ENCODE results near the gene EML1. TPM values are rescaled to one million over a fixed set of nuclear protein-coding genes. Genes with fewer than 3 reads are reported as not detected.
A peak's percentile ranks its signal among the peaks of the same experiment; 100 is the strongest.

EML1 gene
- total RNA-seq, 1 experiment from 2014 or later: 9.5 TPM

DNA sequence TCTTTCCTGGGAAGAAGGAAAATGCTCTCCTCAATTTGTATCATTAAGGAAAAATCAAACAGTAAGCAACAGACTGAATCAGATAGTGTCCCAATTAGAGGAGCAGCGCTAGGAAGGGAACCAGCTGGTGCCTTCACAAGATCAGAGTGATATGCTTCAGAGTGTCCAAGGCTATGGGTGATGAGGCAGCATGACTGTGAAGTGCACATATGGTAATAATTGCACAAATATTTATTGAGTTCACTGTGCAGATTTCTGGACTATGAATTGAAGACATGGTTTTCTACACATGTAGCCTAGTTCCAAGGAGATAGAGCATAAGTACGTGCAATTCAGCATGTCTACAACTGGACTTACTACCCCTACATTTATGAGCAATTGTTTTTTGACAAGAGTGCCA, 193.2 kb downstream of the EML1 start:
- Mint-ChIP-seq H3K36me3 (ENCODE audit: insufficient read depth, unreplicated experiment) (no peaks in the 10 kb centered on the region), H3K9me3 (ENCODE audit: unreplicated experiment) (no peaks in the 10 kb centered on the region), H3K27me3 (ENCODE audit: insufficient read depth, unreplicated experiment) (no peaks in the 10 kb centered on the region), H3K27ac (ENCODE audit: low read depth, unreplicated experiment) (no peak overlapping the region), H3K4me1 (ENCODE audit: insufficient read depth, unreplicated experiment) (peaks cover 28% of the 10 kb centered on the region), H3K4me3 (ENCODE audit: unreplicated experiment) (no peak overlapping the region)
- no TSS peak for BruUV-seq (replicated peaks)
- DNase-seq (ENCODE audit: unreplicated experiment): no peak
- ChIA-PET CTCF (interaction anchor here (0.5 to 1.5 kb wide), 7 partner anchors 11 to 254 kb away, joined by 3 to 6 read pairs (median 4); no protein-coding TSS in a partner anchor), POLR2A (no interaction called here)
- TF ChIP-seq, protein P1, sequence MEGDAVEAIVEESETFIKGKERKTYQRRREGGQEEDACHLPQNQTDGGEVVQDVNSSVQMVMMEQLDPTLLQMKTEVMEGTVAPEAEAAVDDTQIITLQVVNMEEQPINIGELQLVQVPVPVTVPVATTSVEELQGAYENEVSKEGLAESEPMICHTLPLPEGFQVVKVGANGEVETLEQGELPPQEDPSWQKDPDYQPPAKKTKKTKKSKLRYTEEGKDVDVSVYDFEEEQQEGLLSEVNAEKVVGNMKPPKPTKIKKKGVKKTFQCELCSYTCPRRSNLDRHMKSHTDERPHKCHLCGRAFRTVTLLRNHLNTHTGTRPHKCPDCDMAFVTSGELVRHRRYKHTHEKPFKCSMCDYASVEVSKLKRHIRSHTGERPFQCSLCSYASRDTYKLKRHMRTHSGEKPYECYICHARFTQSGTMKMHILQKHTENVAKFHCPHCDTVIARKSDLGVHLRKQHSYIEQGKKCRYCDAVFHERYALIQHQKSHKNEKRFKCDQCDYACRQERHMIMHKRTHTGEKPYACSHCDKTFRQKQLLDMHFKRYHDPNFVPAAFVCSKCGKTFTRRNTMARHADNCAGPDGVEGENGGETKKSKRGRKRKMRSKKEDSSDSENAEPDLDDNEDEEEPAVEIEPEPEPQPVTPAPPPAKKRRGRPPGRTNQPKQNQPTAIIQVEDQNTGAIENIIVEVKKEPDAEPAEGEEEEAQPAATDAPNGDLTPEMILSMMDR (IDR thresholded peaks at IDR 0.05; ENCODE audit: unreplicated experiment): no peak
- intact Hi-C loops (cut with micrococcal nuclease): no loop called here

DNA sequence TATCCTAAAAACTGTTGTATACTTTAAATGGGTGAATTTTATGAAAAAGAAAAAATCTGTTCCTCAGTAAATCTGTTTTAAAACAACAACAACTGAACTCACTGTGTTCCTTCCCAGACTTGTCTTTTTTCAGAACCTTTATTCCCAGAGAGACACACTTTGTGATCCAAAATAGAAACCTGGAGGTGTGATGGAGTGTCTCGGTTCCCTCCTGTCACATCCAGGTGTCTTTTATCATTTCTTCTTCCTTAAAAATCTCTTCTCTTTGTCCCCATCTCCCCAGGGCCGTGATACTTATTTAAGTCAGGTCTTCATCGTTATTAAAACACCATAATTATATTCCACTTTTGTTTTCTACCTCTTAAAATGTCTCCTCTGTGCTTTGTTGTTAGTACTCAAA, 195.8 kb downstream of the EML1 start:
- CTCF ChIA-PET: interaction anchor here (1.2 to 1.3 kb wide), 2 partner anchors 36 to 204 kb away, joined by 5 to 6 read pairs; no protein-coding TSS in a partner anchor
- no TSS peak for BruUV-seq (replicated peaks)
- TF ChIP-seq, protein P1 (IDR thresholded peaks at IDR 0.05; ENCODE audit: unreplicated experiment): no peak
- POLR2A ChIA-PET: no interaction called here
- Mint-ChIP-seq H3K27ac (ENCODE audit: low read depth, unreplicated experiment) (peak overlapping the region; percentile 8), H3K36me3 (ENCODE audit: insufficient read depth, unreplicated experiment) (peaks cover 4% of the 10 kb centered on the region), H3K4me1 (ENCODE audit: insufficient read depth, unreplicated experiment) (peaks cover 6% of the 10 kb centered on the region), H3K9me3 (ENCODE audit: unreplicated experiment) (peaks cover 7% of the 10 kb centered on the region), H3K27me3 (ENCODE audit: insufficient read depth, unreplicated experiment) (no peaks in the 10 kb centered on the region), H3K4me3 (ENCODE audit: unreplicated experiment) (no peak overlapping the region)
- intact Hi-C loops (cut with micrococcal nuclease): no loop called here
- DNase-seq (ENCODE audit: unreplicated experiment): no peak

DNA sequence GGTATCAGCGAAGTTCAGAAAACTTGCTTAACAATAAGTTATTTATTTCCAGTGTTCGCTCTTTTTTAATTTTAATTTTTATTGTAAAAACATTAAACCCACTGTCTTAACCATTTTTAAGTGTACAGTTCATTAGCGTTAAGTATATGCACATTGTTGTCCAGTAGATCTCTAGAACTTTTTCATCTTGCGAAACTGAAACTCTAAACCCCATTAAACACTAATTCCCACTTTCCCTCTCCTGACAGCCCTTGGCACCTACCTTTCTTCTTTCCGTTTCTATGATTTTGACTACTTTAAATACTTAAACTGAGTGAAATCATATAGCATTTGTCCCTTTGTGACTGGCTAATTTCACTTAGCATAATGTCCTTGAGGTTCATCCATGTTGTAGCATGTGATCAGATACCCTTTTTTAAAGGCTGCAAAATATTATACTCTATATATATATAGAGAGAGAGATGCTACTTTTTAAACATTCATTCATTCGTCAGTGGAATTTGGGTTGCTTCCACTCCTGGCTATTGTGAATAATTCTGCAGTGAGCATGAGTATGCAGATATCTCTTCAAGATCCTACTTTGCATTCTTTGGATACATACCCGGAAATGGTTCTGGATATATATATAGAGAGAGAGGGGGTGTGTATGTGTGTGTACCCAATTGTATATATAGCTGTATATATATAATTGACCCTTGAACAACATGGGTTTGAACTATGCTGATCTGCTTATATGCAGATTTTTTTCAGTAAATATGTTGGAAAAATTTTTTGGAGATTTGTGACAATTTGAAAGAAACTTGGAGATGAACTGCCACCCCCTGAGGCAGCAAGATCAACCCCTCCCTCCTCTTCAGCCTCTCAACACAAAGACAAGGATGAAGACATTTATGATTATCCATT, 197.3 kb downstream of the EML1 start:
- H3K4me3 Mint-ChIP-seq (ENCODE audit: unreplicated experiment): no peak overlapping the region
- TF ChIP-seq, protein P1 (IDR thresholded peaks at IDR 0.05; ENCODE audit: unreplicated experiment): no peak
- peaks cover 4% of the 10 kb centered on the region for H3K36me3 Mint-ChIP-seq (ENCODE audit: insufficient read depth, unreplicated experiment)
- no peak for DNase-seq (ENCODE audit: unreplicated experiment)
- no TSS peak for BruUV-seq (replicated peaks)
- H3K4me1 Mint-ChIP-seq (ENCODE audit: insufficient read depth, unreplicated experiment): peaks cover 12% of the 10 kb centered on the region
- POLR2A ChIA-PET: interaction anchor here (0.7 to 1.0 kb wide), 4 partner anchors 14 to 319 kb away, joined by 3 to 4 read pairs (median 3); no protein-coding TSS in a partner anchor
- no peaks in the 10 kb centered on the region for H3K27me3 Mint-ChIP-seq (ENCODE audit: insufficient read depth, unreplicated experiment)
- intact Hi-C loops (cut with micrococcal nuclease): no loop called here
- CTCF ChIA-PET: interaction anchor here (0.6 to 1.3 kb wide), 2 partner anchors 117 to 203 kb away, joined by 3 to 6 read pairs; no protein-coding TSS in a partner anchor
- peaks cover 7% of the 10 kb centered on the region for H3K9me3 Mint-ChIP-seq (ENCODE audit: unreplicated experiment)
- peak overlapping the region; percentile 34 for H3K27ac Mint-ChIP-seq (ENCODE audit: low read depth, unreplicated experiment)

DNA sequence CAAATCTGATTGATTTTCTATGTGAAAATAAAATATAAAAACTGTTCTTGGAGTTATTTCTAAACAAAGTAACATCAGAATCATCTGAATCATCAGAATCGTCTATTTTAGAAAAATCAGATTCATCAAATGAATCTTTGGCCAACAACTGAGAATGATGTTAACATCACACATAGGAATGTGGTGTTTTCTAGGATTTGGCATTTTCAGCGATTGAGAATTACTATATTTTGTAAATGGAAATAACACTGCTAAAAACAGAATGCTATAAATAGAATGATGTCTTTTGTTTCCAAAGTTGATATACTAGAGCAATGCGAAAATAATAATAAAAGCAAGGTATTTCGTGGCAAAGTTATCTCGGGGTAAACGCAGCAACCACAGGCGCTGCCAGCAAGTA, 198.1 kb downstream of the EML1 start:
- intact Hi-C loops (cut with micrococcal nuclease): no loop called here
- CTCF ChIA-PET: no interaction called here
- Mint-ChIP-seq H3K4me3 (ENCODE audit: unreplicated experiment) (no peak overlapping the region), H3K36me3 (ENCODE audit: insufficient read depth, unreplicated experiment) (peaks cover 4% of the 10 kb centered on the region), H3K27ac (ENCODE audit: low read depth, unreplicated experiment) (no peak overlapping the region), H3K4me1 (ENCODE audit: insufficient read depth, unreplicated experiment) (peaks cover 17% of the 10 kb centered on the region), H3K27me3 (ENCODE audit: insufficient read depth, unreplicated experiment) (no peaks in the 10 kb centered on the region), H3K9me3 (ENCODE audit: unreplicated experiment) (peaks cover 7% of the 10 kb centered on the region)
- BruUV-seq (replicated peaks): no TSS peak
- TF ChIP-seq, protein P1 (IDR thresholded peaks at IDR 0.05; ENCODE audit: unreplicated experiment): no peak
- DNase-seq (ENCODE audit: unreplicated experiment): no peak
- POLR2A ChIA-PET: interaction anchor here (0.7 to 1.0 kb wide), 4 partner anchors 15 to 318 kb away, joined by 3 to 4 read pairs (median 3); no protein-coding TSS in a partner anchor

Data from MCF 10A (cell line).